HL-60 (cell line): Measurements from ENCODE around the gene GALNT17.

Experiments used
- POLR2AphosphoS5 ChIP-seq: IDR thresholded peaks from 2 replicates; pipeline ENCODE4 v1.6.1; 2012; ENCODE audit warnings: low read depth
- SPI1 ChIP-seq: IDR thresholded peaks from 2 replicates; pipeline ENCODE4 v1.6.1; 2012; ENCODE audit warnings: low read depth, mild to moderate bottlenecking, borderline replicate concordance
- TF ChIP-seq, protein P1 (sequence below): IDR thresholded peaks from one replicate; pipeline ENCODE4 v1.5.1; 2011; ENCODE audit warnings: low read length, control low read depth, inconsistent platforms; ENCODE audit not compliant: insufficient read depth

DNA sequence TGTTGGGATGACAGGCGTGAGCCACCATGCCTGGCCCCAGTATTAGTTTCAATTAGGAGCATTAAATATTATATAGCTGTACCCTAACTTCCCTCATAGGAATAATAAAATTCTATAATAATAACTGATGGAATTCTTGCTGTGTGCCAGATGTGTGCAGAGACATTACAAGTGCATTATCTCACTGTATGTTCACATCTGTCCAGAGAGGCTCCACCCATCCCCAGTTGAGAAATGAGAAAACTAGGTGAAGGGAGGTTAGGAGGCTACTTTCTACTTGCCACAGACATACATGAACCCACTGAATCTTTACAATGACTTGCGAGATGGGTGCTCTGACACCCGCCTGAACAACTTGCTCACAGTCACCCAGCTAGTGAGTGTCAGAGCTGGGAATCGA, 3.2 kb downstream of the GALNT17 start:
- TF ChIP-seq, protein P1, sequence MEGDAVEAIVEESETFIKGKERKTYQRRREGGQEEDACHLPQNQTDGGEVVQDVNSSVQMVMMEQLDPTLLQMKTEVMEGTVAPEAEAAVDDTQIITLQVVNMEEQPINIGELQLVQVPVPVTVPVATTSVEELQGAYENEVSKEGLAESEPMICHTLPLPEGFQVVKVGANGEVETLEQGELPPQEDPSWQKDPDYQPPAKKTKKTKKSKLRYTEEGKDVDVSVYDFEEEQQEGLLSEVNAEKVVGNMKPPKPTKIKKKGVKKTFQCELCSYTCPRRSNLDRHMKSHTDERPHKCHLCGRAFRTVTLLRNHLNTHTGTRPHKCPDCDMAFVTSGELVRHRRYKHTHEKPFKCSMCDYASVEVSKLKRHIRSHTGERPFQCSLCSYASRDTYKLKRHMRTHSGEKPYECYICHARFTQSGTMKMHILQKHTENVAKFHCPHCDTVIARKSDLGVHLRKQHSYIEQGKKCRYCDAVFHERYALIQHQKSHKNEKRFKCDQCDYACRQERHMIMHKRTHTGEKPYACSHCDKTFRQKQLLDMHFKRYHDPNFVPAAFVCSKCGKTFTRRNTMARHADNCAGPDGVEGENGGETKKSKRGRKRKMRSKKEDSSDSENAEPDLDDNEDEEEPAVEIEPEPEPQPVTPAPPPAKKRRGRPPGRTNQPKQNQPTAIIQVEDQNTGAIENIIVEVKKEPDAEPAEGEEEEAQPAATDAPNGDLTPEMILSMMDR, result no peak
- TF ChIP-seq SPI1, result no peak
- no peak for TF ChIP-seq POLR2AphosphoS5
